ENCODE results near the gene KNDC1.
"Not testable (repeated sequence)": the region's sequence is repeated elsewhere in the genome, so short reads cannot be mapped to it uniquely, and the experiment has no call there.

KNDC1 gene

GRCh38 chr10:133159950-133160825 lies at the start of gene KNDC1:
Gene KNDC1, plus strand, starts transcription at chr10:133160219. Its CDS starts 249 bp downstream, at chr10:133160468.
- DNase-seq (ENCODE audit: low read depth) = no peak

- no peak for DNase-seq (ENCODE audit: low read depth)
Measured at GRCh38 chr10:133110609-133111275, 49.3 kb upstream of the KNDC1 start.

GRCh38 chr10:133111640-133112039 lies 48.4 kb upstream of the KNDC1 start:
- not testable (repeated sequence) for DNase-seq (ENCODE audit: low read depth)

- no peak for DNase-seq (ENCODE audit: low read depth)
Measured at GRCh38 chr10:133113146-133113830, 46.7 kb upstream of the KNDC1 start.

GRCh38 chr10:133113847-133114246 lies 46.2 kb upstream of the KNDC1 start:
- no peak for DNase-seq (ENCODE audit: low read depth)

- DNase-seq (ENCODE audit: low read depth) = no peak
Measured at GRCh38 chr10:133114251-133114650, 45.8 kb upstream of the KNDC1 start.

GRCh38 chr10:133114726-133115452 lies 45.1 kb upstream of the KNDC1 start:
- DNase-seq (ENCODE audit: low read depth) = no peak

GRCh38 chr10:133115453-133115842 lies 44.6 kb upstream of the KNDC1 start:
- no peak for DNase-seq (ENCODE audit: low read depth)

GRCh38 chr10:133115976-133116375 lies 44.0 kb upstream of the KNDC1 start:
- no peak for DNase-seq (ENCODE audit: low read depth)

- DNase-seq (ENCODE audit: low read depth) = no peak
Measured at GRCh38 chr10:133116455-133116854, 43.6 kb upstream of the KNDC1 start.

GRCh38 chr10:133117036-133117687 lies 42.9 kb upstream of the KNDC1 start:
- DNase-seq (ENCODE audit: low read depth) = no peak

- DNase-seq (ENCODE audit: low read depth) = no peak
Measured at GRCh38 chr10:133117688-133118071, 42.3 kb upstream of the KNDC1 start.

GRCh38 chr10:133121479-133121878 lies 38.5 kb upstream of the KNDC1 start:
- no peak for DNase-seq (ENCODE audit: low read depth)

GRCh38 chr10:133122171-133122935 lies 37.7 kb upstream of the KNDC1 start:
- DNase-seq (ENCODE audit: low read depth) = no peak

GRCh38 chr10:133123050-133123745 lies 36.8 kb upstream of the KNDC1 start:
- DNase-seq (ENCODE audit: low read depth) = no peak

GRCh38 chr10:133123746-133124356 lies 36.2 kb upstream of the KNDC1 start:
- no peak for DNase-seq (ENCODE audit: low read depth)

GRCh38 chr10:133124357-133125211 lies 35.4 kb upstream of the KNDC1 start:
- no peak for DNase-seq (ENCODE audit: low read depth)

GRCh38 chr10:133125901-133126300 lies 34.1 kb upstream of the KNDC1 start:
- DNase-seq (ENCODE audit: low read depth) = no peak

Measured in non-pigmented ciliary epithelial cell (primary cell).